Central memory CD8-positive, alpha-beta T cell (primary cell): Measurements from ENCODE around the gene MAG.
A peak's percentile ranks its signal among the peaks of the same experiment; 100 is the strongest.

Experiments used
- ATAC-seq: fragments of 150-1000 bp; cut with Tn5 transposase; replicated peaks from 2 replicates; pipeline ENCODE4 v1.10.0; 2022; ENCODE audit warnings: mild to moderate bottlenecking, moderate FRiP score, moderate number of reproducible peaks; ENCODE audit not compliant: poor library complexity, severe bottlenecking; ENCODE audit errors: extremely low read depth
- DNase-seq, 2 donors: peaks; one replicate each; pipeline ENCODE4 v3.0.0; 2021; ENCODE audit warnings: low spot score in 2 of 2
- H3K27ac Mint-ChIP-seq: one replicate; pipeline ENCODE4 v1.8.0; 2022; ENCODE audit warnings: low read depth, mild to moderate bottlenecking, moderate library complexity, mixed read lengths
- H3K27me3 Mint-ChIP-seq: one replicate; pipeline ENCODE4 v1.8.0; 2022; ENCODE audit warnings: mixed read lengths
- H3K36me3 Mint-ChIP-seq: one replicate; pipeline ENCODE4 v1.8.0; 2022; ENCODE audit warnings: mild to moderate bottlenecking, moderate library complexity, mixed read lengths; ENCODE audit not compliant: insufficient read depth
- H3K4me1 Mint-ChIP-seq: one replicate; pipeline ENCODE4 v1.8.0; 2022; ENCODE audit warnings: mixed read lengths
- H3K4me3 Mint-ChIP-seq: one replicate; pipeline ENCODE4 v1.8.0; 2022; ENCODE audit warnings: mild to moderate bottlenecking, moderate library complexity, mixed read lengths
- H3K9me3 Mint-ChIP-seq: one replicate; pipeline ENCODE4 v1.8.0; 2022; ENCODE audit warnings: mixed read lengths

The MAG gene, protein sequence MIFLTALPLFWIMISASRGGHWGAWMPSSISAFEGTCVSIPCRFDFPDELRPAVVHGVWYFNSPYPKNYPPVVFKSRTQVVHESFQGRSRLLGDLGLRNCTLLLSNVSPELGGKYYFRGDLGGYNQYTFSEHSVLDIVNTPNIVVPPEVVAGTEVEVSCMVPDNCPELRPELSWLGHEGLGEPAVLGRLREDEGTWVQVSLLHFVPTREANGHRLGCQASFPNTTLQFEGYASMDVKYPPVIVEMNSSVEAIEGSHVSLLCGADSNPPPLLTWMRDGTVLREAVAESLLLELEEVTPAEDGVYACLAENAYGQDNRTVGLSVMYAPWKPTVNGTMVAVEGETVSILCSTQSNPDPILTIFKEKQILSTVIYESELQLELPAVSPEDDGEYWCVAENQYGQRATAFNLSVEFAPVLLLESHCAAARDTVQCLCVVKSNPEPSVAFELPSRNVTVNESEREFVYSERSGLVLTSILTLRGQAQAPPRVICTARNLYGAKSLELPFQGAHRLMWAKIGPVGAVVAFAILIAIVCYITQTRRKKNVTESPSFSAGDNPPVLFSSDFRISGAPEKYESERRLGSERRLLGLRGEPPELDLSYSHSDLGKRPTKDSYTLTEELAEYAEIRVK

DNA sequence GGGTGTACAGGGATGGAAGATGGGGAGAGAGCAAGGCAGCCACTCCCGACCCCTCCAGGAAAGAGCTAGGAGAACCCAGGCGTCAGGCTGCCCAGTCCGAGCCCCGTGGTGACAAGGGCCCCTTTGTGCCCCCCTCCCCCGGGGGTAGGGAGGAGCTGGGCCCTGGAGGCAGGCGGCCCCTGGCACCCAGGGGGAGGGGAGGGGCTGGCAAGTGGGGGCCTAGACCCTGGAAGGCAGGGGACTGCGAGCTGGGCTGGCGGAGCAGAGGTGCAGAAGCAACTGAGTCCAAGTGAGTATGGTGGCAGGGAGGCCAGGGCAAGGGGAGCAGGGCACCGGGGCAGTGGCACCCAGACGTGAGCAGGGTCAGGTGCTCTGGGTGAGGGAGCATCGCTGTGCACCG is at the start of gene MAG:
Gene MAG (plus strand): TSS at position 246 of the 400 bp plus-strand sequence. CDS start 3,248 bp downstream, outside the sequence.
- H3K4me3 Mint-ChIP-seq, result no peak within 1 kb of the TSS
- no peak for DNase-seq
- peaks cover 2% of the 10 kb centered on the region for H3K36me3 Mint-ChIP-seq
- no peaks in the 10 kb centered on the region for H3K4me1 Mint-ChIP-seq
- no peaks in the 10 kb centered on the region for H3K9me3 Mint-ChIP-seq
- no peak within 1 kb of the TSS for H3K27ac Mint-ChIP-seq
- peaks cover 10% of the 10 kb centered on the region for H3K27me3 Mint-ChIP-seq
- no peak for ATAC-seq

DNA sequence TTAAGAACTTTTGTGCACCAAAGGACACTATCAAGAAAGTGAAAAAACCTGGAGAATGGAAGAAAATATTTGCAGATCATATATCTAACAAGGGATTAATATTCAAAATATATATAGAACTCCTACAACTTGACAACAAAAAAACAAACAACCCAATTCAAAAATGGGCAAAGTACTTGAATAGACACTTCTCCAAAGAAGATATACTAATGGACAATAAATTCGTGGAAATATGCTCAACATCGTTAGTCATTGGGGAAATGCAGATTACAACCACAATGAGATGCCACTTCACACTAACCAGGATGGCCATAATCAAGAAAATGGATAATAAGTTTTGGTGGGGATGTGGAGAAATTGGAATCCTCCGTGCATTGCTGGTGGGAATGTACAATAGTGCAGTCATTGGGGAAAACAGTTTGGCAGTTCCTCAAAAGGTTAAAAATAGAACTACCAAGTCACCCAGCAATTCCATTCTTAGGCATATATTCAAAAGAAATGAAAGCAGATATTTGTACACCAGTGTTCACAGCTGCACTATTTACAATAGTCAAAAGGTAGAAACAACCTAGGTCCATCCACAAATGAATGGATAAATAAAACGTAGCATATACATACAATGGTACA is 45.4 kb upstream of the MAG start:
- Mint-ChIP-seq H3K4me3 (peak overlapping the region; percentile 89), H3K4me1 (peaks cover 36% of the 10 kb centered on the region), H3K9me3 (peaks cover 4% of the 10 kb centered on the region), H3K27ac (peak overlapping the region; percentile 90), H3K36me3 (peaks cover 11% of the 10 kb centered on the region), H3K27me3 (peaks cover 65% of the 10 kb centered on the region)
- no peak for ATAC-seq
- DNase-seq, result no peak

DNA sequence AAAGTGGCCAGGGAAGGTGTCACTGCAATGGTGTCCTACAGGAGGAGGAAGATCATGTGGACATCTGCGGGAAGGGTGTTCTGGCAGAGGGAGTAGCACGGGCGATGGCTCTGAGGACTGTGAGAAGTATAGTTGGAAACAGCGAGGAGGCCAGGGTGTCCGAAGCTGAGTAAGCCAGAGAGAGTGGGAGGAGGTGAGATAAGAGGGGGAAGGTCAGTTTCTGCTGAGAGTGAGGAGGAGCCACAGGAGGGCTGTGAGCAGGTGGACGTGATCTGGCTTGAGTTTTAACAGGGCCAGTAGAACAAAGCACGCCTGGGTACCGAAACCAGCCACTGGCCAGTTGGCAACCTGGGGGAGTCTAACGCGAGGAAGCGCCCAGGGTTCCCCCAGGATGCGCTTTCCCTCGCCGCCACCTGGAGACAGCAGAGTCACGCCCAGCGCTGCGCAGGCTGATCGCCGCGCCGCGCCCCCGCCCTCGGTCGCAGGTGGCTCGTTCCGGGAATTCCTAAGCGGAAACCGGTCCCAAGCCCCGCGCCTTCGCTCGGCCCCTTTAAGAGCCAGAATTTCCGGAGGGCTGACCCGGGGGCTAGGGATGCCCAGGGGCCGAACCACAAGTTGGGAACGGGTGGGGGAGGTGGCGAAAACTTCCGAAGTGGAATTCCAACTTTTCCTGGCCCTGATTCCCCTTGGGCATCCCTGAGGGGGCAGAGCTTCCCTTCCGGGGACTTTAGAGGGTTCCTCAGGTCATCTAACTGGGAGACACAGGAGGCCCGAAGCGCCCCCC is 44.2 kb upstream of the MAG start:
- no peak for DNase-seq
- Mint-ChIP-seq H3K27ac (peak overlapping the region; percentile 90), H3K36me3 (peaks cover 16% of the 10 kb centered on the region), H3K4me1 (peaks cover 36% of the 10 kb centered on the region), H3K27me3 (peaks cover 59% of the 10 kb centered on the region), H3K4me3 (peak overlapping the region; percentile 89), H3K9me3 (no peaks in the 10 kb centered on the region)
- ATAC-seq, result peak; percentile 45

DNA sequence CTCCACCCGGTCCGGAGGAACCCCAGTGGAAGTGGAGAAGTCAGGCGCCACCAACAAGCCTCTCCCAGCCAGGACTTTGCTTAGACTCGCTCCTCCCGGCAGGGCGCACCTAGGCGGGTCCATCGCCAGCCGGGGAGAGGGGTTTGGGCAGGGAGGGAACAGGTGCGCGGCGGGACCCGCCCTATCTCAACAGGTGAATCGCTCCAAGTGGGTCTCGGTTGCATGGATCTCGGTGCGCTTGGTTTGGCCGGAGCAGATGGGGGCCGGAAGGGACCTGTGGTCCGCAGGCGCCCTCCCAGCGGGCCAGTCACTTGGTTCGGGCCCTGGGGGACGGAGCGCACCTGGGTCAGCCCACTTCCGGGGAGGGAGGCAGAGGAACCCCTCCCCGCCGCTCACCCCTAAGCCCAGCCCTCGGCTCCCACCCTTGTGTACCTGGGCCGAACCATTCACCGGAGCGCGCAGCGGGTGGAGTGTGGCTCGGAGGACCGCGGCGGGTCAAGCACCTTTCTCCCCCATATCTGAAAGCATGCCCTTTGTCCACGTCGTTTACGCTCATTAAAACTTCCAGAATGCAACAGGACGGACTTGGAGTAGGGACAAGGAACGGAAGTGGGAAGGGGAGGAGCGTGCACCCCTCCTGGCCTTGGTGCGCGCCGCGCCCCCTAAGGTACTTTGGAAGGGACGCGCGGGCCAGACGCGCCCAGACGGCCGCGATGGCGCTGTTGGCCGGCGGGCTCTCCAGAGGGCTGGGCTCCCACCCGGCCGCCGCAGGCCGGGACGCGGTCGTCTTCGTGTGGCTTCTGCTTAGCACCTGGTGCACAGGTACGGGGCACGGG is 43.4 kb upstream of the MAG start, which contains the start of gene LSR:
Gene LSR (plus strand): TSS at position 693 of the 836 bp plus-strand sequence. CDS start 21 bp downstream, at position 714.
- Mint-ChIP-seq H3K9me3 (no peaks in the 10 kb centered on the region), H3K27me3 (peaks cover 51% of the 10 kb centered on the region), H3K27ac (peak within 1 kb of the TSS; percentile 90), H3K36me3 (peaks cover 18% of the 10 kb centered on the region), H3K4me1 (peaks cover 40% of the 10 kb centered on the region), H3K4me3 (peak within 1 kb of the TSS; percentile 89)
- DNase-seq, result peak; percentile 62 to 63
- peak; percentile 90 for ATAC-seq

DNA sequence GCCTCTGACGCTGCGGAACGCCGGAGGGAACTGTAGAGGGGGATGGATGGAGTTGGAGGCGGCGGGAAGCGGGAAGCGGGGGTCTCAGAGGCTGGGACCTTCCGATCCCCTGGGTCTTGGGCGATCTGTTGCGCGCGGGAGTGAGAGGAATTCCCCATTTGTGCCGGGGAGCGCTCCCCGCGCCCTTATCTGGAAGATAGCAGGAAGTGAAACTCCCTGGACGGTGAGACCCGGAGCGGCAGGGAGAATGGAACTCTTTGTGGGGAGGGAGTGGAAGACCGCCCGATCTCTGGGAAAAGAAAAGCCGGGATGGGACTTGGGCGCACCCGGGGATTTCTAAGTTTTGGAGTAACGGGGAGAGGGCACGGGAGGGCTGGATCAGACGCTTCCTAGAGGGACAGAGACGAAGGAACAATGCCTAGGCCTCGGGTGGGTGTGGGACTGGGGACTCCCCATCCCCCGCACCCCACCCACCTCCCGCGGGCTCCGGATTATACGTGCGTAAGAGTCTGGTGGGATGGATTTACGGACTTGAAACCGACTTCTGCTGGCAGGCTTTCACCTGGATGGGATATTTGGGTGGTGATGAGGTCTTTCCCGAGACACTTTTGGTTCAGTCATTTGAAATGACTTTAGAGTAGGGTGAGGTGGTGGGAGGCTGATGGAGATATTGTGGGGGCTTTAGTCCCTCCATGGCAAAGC is 42.7 kb upstream of the MAG start:
- ATAC-seq (no peak), DNase-seq (no peak)
- Mint-ChIP-seq H3K4me3 (peak overlapping the region; percentile 89), H3K36me3 (peaks cover 18% of the 10 kb centered on the region), H3K27ac (peak overlapping the region; percentile 90), H3K27me3 (peaks cover 43% of the 10 kb centered on the region), H3K9me3 (no peaks in the 10 kb centered on the region), H3K4me1 (peaks cover 41% of the 10 kb centered on the region)

DNA sequence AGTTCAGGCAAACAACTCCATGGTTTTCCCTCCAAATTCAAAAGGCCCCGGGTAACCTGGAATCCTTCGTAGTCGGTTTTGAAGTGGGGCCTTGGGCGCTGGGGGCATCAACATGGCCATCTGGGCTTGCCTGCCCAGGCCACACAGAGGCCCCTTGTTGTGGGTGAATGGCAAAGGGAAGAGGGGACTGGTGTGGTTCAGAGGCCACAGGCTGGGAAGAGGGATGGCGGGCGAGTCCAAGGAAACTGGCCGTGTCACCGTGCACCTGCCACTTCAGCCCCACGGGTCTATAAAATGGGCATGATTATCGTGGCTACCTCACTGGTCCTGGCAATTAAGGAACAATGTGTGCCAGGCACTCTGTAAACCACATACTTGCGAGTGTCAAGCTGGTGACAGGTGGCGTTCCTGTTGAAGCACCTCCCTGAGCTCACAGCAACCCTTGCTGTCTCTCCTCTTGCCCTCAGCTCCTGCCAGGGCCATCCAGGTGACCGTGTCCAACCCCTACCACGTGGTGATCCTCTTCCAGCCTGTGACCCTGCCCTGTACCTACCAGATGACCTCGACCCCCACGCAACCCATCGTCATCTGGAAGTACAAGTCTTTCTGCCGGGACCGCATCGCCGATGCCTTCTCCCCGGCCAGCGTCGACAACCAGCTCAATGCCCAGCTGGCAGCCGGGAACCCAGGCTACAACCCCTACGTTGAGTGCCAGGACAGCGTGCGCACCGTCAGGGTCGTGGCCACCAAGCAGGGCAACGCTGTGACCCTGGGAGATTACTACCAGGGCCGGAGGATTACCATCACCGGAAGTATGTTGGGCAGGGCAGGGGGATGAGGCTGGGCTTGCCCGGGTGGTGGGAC is 41.9 kb upstream of the MAG start:
- peak overlapping the region; percentile 89 for H3K4me3 Mint-ChIP-seq
- peaks cover 35% of the 10 kb centered on the region for H3K27me3 Mint-ChIP-seq
- H3K9me3 Mint-ChIP-seq, result no peaks in the 10 kb centered on the region
- H3K36me3 Mint-ChIP-seq, result peaks cover 19% of the 10 kb centered on the region
- peaks cover 41% of the 10 kb centered on the region for H3K4me1 Mint-ChIP-seq
- H3K27ac Mint-ChIP-seq, result peak overlapping the region; percentile 90
- ATAC-seq (no peak), DNase-seq (no peak)

DNA sequence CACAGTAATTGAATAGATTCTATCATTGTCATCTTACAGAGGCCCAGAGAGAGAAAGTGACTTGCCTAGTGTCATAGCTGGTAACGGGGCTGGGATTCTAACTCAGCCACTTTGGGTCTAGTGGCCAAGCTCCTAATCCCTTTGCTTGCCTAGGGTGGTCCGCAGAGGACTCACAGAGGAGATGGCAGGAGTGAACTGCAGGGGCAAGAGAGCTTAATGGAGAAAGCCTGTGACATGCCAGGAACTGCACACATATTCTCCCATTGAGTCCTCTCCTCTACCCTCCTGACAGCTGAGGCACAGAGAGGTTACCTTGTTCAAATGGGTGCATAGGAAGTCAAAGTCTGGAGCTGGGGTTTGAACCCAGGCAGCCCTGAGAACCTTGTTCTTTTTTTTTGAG is 40.5 kb upstream of the MAG start:
- Mint-ChIP-seq H3K27me3 (peaks cover 24% of the 10 kb centered on the region), H3K36me3 (peaks cover 23% of the 10 kb centered on the region), H3K9me3 (no peaks in the 10 kb centered on the region), H3K4me3 (peak overlapping the region; percentile 6), H3K4me1 (peaks cover 41% of the 10 kb centered on the region), H3K27ac (no peak overlapping the region)
- no peak for DNase-seq
- no peak for ATAC-seq

DNA sequence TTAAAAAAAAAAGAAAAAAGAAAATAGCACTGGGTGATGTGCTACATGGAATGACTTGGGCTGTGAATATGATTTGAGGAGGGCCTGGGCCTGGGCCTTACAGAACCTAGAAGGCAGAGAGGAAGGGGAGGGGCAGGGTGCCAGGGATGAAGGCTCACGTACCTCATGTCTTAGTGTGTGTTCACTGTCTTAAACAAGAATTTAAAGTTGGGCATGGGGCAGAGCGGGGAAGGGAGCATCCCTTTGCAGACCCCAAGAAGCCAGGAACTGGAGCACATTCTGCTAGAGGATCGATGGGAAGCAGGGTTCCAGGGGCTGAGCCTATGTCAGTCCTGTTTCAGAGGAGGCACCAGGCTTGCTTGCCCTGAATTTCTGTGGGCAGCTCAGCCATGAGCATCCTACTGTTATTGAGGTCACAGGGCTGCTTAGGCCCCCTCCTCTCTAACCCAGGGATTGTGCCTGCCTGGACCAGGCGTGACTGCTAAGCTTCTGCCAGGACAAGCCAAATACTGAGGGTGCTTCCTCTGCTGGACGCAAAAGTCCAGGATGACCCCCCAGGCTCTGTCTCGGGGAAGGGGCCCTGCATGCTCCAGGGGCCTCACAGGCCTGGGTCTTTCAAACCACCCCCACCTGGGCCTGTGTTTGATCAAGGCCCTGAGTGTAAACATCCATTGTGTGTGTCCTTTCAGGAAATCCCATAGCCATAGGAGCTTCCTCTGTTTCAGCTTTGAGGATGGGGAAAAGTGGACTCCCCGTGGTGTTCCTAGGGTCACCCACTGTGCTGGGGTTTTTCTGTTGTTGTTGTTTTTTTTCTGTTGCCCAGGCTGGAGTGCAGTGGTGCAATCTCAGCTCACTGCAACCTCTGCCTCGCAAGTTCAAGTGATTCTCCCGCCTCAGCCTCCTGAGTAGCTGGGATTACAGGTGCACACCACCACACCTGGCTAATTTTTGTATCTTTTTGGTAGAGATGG is 38.4 kb upstream of the MAG start:
- H3K27me3 Mint-ChIP-seq, result peaks cover 14% of the 10 kb centered on the region
- ATAC-seq (no peak), DNase-seq (peak in 1 of 2 donors; percentile 2)
- peaks cover 39% of the 10 kb centered on the region for H3K4me1 Mint-ChIP-seq
- peaks cover 22% of the 10 kb centered on the region for H3K36me3 Mint-ChIP-seq
- no peak overlapping the region for H3K27ac Mint-ChIP-seq
- H3K4me3 Mint-ChIP-seq, result no peak overlapping the region
- no peaks in the 10 kb centered on the region for H3K9me3 Mint-ChIP-seq

DNA sequence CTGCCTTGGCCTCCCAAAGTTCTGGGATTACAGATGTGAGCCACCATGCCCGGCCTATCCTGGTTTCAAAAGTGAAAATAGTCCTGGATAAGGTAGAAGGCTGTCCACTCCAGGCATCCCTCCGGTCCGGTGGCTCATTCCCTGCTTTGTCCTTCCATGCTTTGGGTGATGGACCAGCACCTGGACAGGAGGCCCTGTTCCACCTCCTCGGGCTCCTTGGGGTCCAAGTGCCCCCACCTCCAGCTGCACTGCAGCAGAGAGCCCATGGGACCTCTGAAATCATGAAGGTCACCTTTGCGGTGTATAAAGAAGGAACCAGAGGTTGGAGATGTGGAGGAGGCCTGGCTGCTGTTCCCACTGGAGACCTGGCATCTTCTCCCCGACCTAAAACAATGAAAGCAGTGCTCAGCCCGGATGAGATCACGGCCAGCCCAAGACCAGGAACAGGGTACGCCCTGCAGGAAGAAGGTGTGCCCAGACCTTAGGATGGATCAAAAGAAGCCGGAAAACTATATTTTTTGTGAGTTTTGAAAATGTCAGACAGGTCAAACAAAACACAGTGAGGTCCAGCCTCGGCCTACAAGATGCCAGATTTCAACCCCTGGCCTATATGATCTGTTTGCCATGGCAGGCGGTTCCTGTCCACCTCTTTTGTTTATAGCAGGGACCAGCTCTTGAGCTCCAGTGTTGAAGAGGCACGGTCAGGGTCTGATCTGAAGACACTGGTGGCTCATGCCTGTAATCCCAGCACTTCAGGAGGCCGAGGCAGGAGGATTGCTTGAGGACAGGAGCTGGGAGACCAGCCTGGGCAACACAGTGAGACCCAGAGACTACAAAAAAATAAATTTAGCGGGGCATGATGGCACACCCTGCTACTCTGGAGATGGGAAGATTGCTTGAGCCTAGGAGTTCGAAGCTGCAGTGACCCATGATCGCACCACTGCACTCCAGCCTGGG is 37.3 kb upstream of the MAG start:
- peak in 1 of 2 donors; percentile 8 for DNase-seq
- no peak for ATAC-seq
- peaks cover 29% of the 10 kb centered on the region for H3K4me1 Mint-ChIP-seq
- peaks cover 19% of the 10 kb centered on the region for H3K36me3 Mint-ChIP-seq
- H3K27me3 Mint-ChIP-seq, result peaks cover 4% of the 10 kb centered on the region
- no peaks in the 10 kb centered on the region for H3K9me3 Mint-ChIP-seq
- H3K27ac Mint-ChIP-seq, result no peak overlapping the region
- no peak overlapping the region for H3K4me3 Mint-ChIP-seq
